Left lung (tissue), 10 donors: ENCODE data around the gene GRB2. TPM values are rescaled to one million over a fixed set of nuclear protein-coding genes. Genes with fewer than 3 reads are reported as not detected.
"Not testable (repeated sequence)": the region's sequence is repeated elsewhere in the genome, so short reads cannot be mapped to it uniquely, and the experiment has no call there.

Experiments
- ATAC-seq: fragments of 200-7000 bp; cut with Tn5 transposase; one replicate; pipeline ENCODE4 v1.9.1; 2020; ENCODE audit warnings: moderate library complexity
- DNase-seq, 4 donors: peaks; one replicate each; pipeline ENCODE4 v3.0.0-alpha.2; 2013 to 2020
- H3K27ac ChIP-seq, 2 donors: fragments of 200-600 bp; sonication (generic) in 1 of 2; one replicate each; pipeline versions ENCODE4 v1.5.0 to v1.8.0; 2020 to 2021
- H3K27me3 ChIP-seq, 2 donors: fragments of 200-600 bp; sonication (generic) in 1 of 2; one replicate each; pipeline versions ENCODE4 v1.5.0 to v1.8.0; 2020 to 2021
- H3K36me3 ChIP-seq, 2 donors: fragments of 200-600 bp; sonication (generic) in 1 of 2; one replicate each; pipeline versions ENCODE4 v1.5.0 to v1.8.0; 2020 to 2021
- H3K4me1 ChIP-seq, 2 donors: fragments of 200-600 bp; one replicate each; pipeline ENCODE4 v1.8.0; 2021
- H3K4me3 ChIP-seq, 2 donors: fragments of 200-600 bp; sonication (generic) in 1 of 2; one replicate each; pipeline versions ENCODE4 v1.5.0 to v1.8.0; 2020 to 2021; ENCODE audit warnings: mild to moderate bottlenecking in 1 of 2
- H3K9me3 ChIP-seq, 2 donors: fragments of 200-600 bp; sonication (generic) in 1 of 2; one replicate each; pipeline versions ENCODE4 v1.5.0 to v1.8.0; 2020 to 2021
- intact Hi-C, 2 donors: fragments of 100-400 bp; cut with DNase I; formaldehyde crosslinking; loops; one replicate each; pipeline versions ENCODE4 v1.11.2 to v1.14.2; 2022
- polyA plus RNA-seq, 6 donors: library from polyadenylated mRNA; unstranded; fragments of 120-200 nt; gene quantifications; one replicate each; pipeline ENCODE4 v1.2.1, GENCODE V29; 2013; ENCODE audit not compliant: insufficient read length in 6 of 6
- total RNA-seq, 2 donors: library from RNA; stranded (reverse); fragmentation: NEBNext Ultra II Directional; extraction: Animal tissue kit (Norgen Biotek cat#: 25700); gene quantifications; one replicate each; pipeline ENCODE4 v1.2.1, GENCODE V29; 2021
- TF ChIP-seq, protein P1 (sequence below), 2 donors: fragments of 200-600 bp; sonication (generic) in 1 of 2; IDR thresholded peaks; one replicate each; pipeline versions ENCODE4 v1.5.0 to v1.8.0; 2021; ENCODE audit warnings: antibody characterized with exemption in 2 of 2
- donor health status: DM: no; HTN: yes; CAD: no.
- donor health status: DM: no; HTN: no; CAD: no.

The GRB2 gene
- total and polyA plus RNA-seq, 8 donors, result 81.8 to 214 (median 83.3) TPM

GRCh38 chr17:75380750-75381149 lies 24.7 kb downstream of the GRB2 start:
- DNase-seq (no peak), ATAC-seq (no peak)
- TF ChIP-seq, protein P1, sequence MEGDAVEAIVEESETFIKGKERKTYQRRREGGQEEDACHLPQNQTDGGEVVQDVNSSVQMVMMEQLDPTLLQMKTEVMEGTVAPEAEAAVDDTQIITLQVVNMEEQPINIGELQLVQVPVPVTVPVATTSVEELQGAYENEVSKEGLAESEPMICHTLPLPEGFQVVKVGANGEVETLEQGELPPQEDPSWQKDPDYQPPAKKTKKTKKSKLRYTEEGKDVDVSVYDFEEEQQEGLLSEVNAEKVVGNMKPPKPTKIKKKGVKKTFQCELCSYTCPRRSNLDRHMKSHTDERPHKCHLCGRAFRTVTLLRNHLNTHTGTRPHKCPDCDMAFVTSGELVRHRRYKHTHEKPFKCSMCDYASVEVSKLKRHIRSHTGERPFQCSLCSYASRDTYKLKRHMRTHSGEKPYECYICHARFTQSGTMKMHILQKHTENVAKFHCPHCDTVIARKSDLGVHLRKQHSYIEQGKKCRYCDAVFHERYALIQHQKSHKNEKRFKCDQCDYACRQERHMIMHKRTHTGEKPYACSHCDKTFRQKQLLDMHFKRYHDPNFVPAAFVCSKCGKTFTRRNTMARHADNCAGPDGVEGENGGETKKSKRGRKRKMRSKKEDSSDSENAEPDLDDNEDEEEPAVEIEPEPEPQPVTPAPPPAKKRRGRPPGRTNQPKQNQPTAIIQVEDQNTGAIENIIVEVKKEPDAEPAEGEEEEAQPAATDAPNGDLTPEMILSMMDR (IDR thresholded peaks at IDR 0.05), result no peak
- Histone ChIP-seq H3K9me3 (no peaks in the 10 kb centered on the region), H3K27ac (peak overlapping the region in 1 of 2 donors; percentile 13), H3K36me3 (peaks cover 0 to 7% of the 10 kb centered on the region in 2 donors), H3K27me3 (no peaks in the 10 kb centered on the region), H3K4me1 (peaks cover 10 to 63% of the 10 kb centered on the region in 2 donors), H3K4me3 (no peak overlapping the region)
- intact Hi-C loops, result no loop called here

DNA sequence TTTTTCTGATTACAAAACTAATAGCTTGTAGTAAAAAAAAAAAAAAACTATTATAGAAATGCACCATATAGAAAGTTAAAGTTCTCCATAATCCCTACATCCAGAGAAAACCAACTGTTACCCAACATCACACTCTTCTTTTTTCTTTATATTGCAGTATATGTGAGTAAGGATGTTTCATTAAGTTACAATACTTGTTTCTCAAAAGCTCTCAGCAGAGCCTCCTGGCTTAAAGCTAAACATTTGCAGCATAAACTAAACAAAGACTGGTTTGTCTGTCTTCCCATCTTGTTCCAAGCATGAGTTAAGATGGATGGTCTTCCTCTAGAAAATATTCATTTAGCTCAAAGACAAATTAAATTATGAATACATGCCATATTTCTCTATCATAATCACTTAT lies 25.2 kb downstream of the GRB2 start:
- ATAC-seq, result no peak
- DNase-seq, result no peak
- H3K4me1 ChIP-seq, result peaks cover 10 to 59% of the 10 kb centered on the region in 2 donors
- no peaks in the 10 kb centered on the region for H3K9me3 ChIP-seq
- no peak overlapping the region for H3K27ac ChIP-seq
- TF ChIP-seq, protein P1 (IDR thresholded peaks at IDR 0.05), result no peak
- H3K4me3 ChIP-seq, result no peak overlapping the region
- no peaks in the 10 kb centered on the region for H3K27me3 ChIP-seq
- intact Hi-C loops, result no loop called here
- peaks cover 0 to 11% of the 10 kb centered on the region in 2 donors for H3K36me3 ChIP-seq

DNA sequence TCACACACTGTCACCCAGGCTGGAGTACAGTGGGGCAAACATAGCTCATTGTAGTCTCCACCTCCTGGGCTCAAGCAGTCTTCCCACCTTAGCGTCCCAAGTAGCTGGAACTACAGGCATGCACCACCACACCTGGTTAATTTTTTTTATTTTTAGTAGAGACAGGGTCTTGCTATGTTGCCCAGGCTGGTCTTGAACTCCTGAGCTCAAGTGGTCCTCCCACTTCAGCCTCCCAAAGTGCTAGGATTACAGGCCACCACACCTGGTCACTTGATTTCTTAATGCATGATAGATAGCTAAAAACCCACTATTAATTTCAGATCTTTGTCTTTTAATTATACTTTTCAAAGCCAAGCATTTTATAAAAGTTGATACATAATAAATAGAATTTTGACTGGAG lies 26.1 kb downstream of the GRB2 start:
- H3K27me3 ChIP-seq, DNase-seq, H3K4me3 ChIP-seq, H3K27ac ChIP-seq, H3K9me3 ChIP-seq, intact Hi-C loops, ATAC-seq: not testable (repeated sequence)
- H3K36me3 ChIP-seq, result peaks cover 0 to 19% of the 10 kb centered on the region in 2 donors
- H3K4me1 ChIP-seq, result peaks cover 10 to 51% of the 10 kb centered on the region in 2 donors

GRCh38 chr17:75373280-75373679 lies 32.2 kb downstream of the GRB2 start:
- DNase-seq (no peak), ATAC-seq (no peak)
- H3K4me1 ChIP-seq, result peaks cover 5 to 49% of the 10 kb centered on the region in 2 donors
- no peaks in the 10 kb centered on the region for H3K9me3 ChIP-seq
- H3K27me3 ChIP-seq, result no peaks in the 10 kb centered on the region
- intact Hi-C loops, result no loop called here
- H3K27ac ChIP-seq, result no peak overlapping the region
- H3K36me3 ChIP-seq, result peaks cover 0 to 27% of the 10 kb centered on the region in 2 donors
- TF ChIP-seq, protein P1 (IDR thresholded peaks at IDR 0.05), result no peak
- no peak overlapping the region for H3K4me3 ChIP-seq

GRCh38 chr17:75371981-75372380 lies 33.5 kb downstream of the GRB2 start:
- TF ChIP-seq, protein P1 (IDR thresholded peaks at IDR 0.05), result no peak
- DNase-seq, result no peak
- Histone ChIP-seq H3K27ac (peak overlapping the region in 1 of 2 donors; percentile 21), H3K4me1 (peaks cover 5 to 55% of the 10 kb centered on the region in 2 donors), H3K9me3 (no peaks in the 10 kb centered on the region), H3K36me3 (peaks cover 0 to 23% of the 10 kb centered on the region in 2 donors), H3K4me3 (no peak overlapping the region), H3K27me3 (no peaks in the 10 kb centered on the region)
- ATAC-seq, result no peak
- intact Hi-C loops, result no loop called here

DNA sequence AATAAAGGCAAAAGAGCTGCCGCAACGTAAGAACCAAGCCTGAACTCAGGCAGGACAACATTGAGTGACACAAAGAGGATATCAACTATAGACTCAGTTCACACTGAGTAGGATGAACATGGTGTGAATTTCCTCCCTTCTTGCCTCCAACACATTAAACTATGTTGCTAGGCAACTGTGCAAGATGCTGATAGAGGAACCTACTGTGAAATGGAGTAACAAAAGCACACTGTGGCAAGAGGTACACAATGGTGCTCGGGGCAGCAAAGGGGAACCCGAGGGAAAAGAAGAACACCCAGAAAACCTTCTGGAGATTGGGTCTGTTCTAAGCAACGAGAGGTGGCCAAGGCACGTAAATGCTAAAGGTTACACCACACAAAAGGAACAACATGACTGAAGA lies 34.1 kb downstream of the GRB2 start:
- ATAC-seq, result peak; percentile 60
- H3K4me3 ChIP-seq, result no peak overlapping the region
- DNase-seq, result no peak
- H3K9me3 ChIP-seq, result no peaks in the 10 kb centered on the region
- no peaks in the 10 kb centered on the region for H3K27me3 ChIP-seq
- H3K36me3 ChIP-seq, result peaks cover 0 to 23% of the 10 kb centered on the region in 2 donors
- H3K4me1 ChIP-seq, result peaks cover 5 to 61% of the 10 kb centered on the region in 2 donors
- TF ChIP-seq, protein P1 (IDR thresholded peaks at IDR 0.05), result no peak
- H3K27ac ChIP-seq, result peak overlapping the region in 1 of 2 donors; percentile 21
- intact Hi-C loops, result no loop called here
